HEK293 (cell line): ENCODE results near the gene CWC22.

Source experiments
- ZNF174 ChIP-seq: fragments of 450-650 bp; formaldehyde crosslinking; IDR thresholded peaks from 2 replicates; pipeline ENCODE4 v1.5.0; 2017; ENCODE audit warnings: missing biosample characterization, mild to moderate bottlenecking, missing genetic modification characterization
- ZNF362 ChIP-seq: fragments of 450-650 bp; formaldehyde crosslinking; IDR thresholded peaks from 2 replicates; pipeline ENCODE4 v1.5.1; 2016; ENCODE audit warnings: missing biosample characterization, missing genetic modification characterization
- ZXDB ChIP-seq: fragments of 450-650 bp; formaldehyde crosslinking; IDR thresholded peaks from 2 replicates; pipeline ENCODE4 v1.5.1; 2016; ENCODE audit warnings: missing biosample characterization, missing genetic modification characterization
- TF ChIP-seq, protein P1 (sequence below): fragments of 450-650 bp; formaldehyde crosslinking; IDR thresholded peaks from 2 replicates; pipeline ENCODE4 v1.5.1; 2016; ENCODE audit warnings: missing biosample characterization, missing genetic modification characterization
- TF ChIP-seq, protein P2 (sequence below): IDR thresholded peaks from 2 replicates; pipeline ENCODE4 v1.6.1; 2011; ENCODE audit warnings: mild to moderate bottlenecking, low read depth, low read length, borderline replicate concordance

GRCh38 chr2:179917272-179917671 lies 89.8 kb downstream of the CWC22 start:
- TF ChIP-seq ZNF174 (no peak), ZXDB (tag by site-specific recombination) (no peak), ZNF362 (tag by site-specific recombination) (no peak)
- TF ChIP-seq, protein P1, sequence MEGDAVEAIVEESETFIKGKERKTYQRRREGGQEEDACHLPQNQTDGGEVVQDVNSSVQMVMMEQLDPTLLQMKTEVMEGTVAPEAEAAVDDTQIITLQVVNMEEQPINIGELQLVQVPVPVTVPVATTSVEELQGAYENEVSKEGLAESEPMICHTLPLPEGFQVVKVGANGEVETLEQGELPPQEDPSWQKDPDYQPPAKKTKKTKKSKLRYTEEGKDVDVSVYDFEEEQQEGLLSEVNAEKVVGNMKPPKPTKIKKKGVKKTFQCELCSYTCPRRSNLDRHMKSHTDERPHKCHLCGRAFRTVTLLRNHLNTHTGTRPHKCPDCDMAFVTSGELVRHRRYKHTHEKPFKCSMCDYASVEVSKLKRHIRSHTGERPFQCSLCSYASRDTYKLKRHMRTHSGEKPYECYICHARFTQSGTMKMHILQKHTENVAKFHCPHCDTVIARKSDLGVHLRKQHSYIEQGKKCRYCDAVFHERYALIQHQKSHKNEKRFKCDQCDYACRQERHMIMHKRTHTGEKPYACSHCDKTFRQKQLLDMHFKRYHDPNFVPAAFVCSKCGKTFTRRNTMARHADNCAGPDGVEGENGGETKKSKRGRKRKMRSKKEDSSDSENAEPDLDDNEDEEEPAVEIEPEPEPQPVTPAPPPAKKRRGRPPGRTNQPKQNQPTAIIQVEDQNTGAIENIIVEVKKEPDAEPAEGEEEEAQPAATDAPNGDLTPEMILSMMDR (tag by site-specific recombination) = no peak
- TF ChIP-seq, protein P2, sequence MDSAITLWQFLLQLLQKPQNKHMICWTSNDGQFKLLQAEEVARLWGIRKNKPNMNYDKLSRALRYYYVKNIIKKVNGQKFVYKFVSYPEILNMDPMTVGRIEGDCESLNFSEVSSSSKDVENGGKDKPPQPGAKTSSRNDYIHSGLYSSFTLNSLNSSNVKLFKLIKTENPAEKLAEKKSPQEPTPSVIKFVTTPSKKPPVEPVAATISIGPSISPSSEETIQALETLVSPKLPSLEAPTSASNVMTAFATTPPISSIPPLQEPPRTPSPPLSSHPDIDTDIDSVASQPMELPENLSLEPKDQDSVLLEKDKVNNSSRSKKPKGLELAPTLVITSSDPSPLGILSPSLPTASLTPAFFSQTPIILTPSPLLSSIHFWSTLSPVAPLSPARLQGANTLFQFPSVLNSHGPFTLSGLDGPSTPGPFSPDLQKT = no peak
